Germinal center (tissue), 1 donor: ENCODE data around the gene IFIT1B.
"Not testable (repeated sequence)": the region's sequence is repeated elsewhere in the genome, so short reads cannot be mapped to it uniquely, and the experiment has no call there.

Source experiments
- DNase-seq: peaks from one replicate; pipeline ENCODE4 v3.0.0; 2012; ENCODE audit warnings: mixed read lengths, low spot score

IFIT1B gene

GRCh38 chr10:89348975-89349374 lies 28.9 kb upstream of the IFIT1B start:
- no peak for DNase-seq

GRCh38 chr10:89350631-89351315 lies 27.1 kb upstream of the IFIT1B start:
- DNase-seq, result not testable (repeated sequence)

GRCh38 chr10:89351412-89351779 lies 26.5 kb upstream of the IFIT1B start:
- DNase-seq, result no peak

DNA sequence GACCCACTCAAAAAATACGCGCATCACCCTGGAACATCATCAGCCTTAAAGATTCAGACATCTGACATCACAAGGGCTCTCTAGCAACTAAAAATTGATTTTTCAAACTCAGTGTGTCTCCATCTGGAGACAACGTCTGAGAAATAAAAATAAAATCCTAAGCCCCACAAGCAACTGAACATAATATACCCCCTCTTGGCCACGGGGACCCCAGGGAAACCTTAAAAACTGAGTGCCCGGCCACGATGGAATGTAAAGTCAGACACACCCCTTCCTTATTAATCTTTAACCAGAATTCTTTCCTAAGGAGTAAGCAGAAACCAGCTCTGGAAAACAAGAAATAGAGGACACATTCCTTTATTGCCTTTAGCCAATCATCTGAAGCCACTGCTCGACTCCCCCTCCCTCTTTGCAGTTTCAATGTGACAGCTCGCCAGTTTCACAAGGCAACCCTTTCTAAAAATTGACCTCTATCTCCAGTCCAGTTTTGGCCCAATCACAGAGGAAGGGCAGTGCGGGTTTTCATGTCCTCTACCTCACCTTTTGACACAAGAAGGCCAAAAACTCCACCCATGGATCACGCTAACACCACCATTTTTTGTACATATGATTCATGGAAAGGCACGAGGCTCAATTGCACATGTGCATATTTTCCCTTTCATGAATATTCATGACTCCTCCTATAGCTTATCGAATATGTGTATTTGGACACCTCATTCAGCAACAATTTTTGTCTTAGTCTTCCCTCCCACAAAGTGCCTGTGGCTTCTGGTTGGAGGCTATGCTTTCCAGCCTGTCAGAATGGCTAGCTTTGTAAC lies 25.9 kb upstream of the IFIT1B start:
- DNase-seq, result no peak

- no peak for DNase-seq
Measured at GRCh38 chr10:89352802-89353201, 25.1 kb upstream of the IFIT1B start.

GRCh38 chr10:89355394-89355931 lies 22.4 kb upstream of the IFIT1B start:
- DNase-seq, result no peak

GRCh38 chr10:89357096-89357495 lies 20.8 kb upstream of the IFIT1B start:
- no peak for DNase-seq

DNA sequence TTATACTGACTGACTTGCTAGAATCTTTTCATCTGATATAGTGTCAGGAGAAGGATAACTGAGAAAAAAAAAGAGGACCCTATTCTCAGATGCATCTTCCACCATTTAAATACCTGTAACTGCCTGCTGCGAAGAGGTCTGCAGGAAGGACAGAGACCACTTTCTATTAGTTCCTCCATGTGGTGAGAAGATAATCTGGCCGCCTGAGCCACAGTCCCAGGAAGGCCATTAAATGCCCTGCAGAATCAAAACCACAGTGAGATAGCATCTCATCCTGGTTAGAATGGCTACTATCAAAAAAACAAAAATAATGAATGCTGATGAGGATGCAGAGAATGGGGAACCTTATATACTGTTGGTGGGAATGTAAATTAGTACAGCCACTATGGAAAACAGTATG lies 19.9 kb upstream of the IFIT1B start:
- DNase-seq, result no peak

DNA sequence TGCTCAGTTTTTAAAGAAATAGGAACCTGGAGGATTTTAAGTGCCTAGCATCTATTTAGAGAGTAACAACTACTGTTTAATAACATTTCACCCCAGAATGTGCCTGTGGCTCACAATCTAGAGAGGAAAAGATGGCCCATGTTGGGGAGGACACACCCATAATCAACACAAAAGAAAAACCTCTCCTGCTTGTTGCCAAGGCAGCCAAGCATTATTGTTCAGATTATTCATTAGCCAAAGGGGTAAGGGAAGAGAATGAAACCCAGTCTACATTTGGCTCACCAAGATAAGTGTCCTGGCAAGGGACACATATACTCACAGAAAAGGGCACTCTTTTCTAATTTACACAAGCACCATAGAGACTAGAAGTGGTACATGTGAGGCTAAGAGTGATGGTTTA lies 17.7 kb upstream of the IFIT1B start:
- no peak for DNase-seq

GRCh38 chr10:89362929-89363328 lies 14.9 kb upstream of the IFIT1B start:
- DNase-seq, result no peak

DNA sequence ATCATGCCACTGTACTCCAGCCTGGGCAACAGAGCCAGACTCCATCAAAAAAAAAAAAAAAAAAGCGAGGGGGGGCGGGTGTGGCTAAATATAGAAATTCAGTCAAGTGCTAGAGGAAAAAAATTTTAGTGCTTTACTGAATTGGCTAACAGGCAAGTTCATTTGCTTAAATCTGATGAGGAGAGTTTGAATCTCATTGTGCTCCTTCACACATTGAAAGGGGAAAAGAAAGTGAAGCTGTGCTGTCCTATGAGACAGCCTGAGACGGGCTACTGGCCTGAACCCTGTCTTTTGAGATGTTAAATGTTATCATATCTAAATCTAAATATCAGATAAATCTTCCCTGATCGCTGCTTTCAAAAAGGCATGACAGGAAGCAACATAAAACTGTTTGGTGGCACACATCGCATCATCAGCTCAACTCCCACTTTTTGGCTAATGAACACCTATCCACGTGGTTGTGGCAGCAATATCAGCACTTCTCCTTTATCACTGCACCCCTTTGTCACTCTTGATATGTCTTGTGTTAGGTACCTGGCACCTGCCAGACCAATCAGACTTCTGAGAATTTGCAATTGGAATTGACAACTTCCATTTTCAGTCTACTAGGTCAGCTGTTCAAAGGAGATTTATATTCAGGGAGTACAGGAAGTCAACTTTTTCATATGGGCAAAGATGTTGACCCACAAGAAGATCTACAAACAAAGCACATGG lies 14.0 kb upstream of the IFIT1B start:
- no peak for DNase-seq

- DNase-seq, result no peak
Measured at GRCh38 chr10:89364531-89364930, 13.3 kb upstream of the IFIT1B start.

- DNase-seq, result no peak
Measured at GRCh38 chr10:89367529-89367928, 10.3 kb upstream of the IFIT1B start.

DNA sequence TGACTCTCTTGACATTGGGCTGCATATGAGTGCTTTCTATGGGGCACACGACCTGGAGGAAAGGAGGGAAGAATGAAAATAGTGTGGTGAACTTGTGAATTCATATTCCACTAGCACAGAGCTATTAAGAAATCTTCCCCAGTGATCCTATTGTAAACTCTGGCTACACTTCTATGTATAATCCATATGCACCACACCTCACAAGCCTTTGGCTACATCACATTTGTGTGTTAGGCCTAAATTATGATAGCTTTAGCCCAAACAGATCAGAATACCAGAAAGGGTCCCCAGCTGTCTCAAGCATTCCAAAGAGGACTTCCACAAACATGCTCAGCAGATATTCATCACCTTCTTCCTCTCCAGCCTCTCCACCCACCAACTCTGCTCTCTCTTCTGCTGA lies 9.7 kb upstream of the IFIT1B start:
- no peak for DNase-seq

- peak; percentile 22 for DNase-seq
Measured at GRCh38 chr10:89369156-89370105, 8.4 kb upstream of the IFIT1B start.

DNA sequence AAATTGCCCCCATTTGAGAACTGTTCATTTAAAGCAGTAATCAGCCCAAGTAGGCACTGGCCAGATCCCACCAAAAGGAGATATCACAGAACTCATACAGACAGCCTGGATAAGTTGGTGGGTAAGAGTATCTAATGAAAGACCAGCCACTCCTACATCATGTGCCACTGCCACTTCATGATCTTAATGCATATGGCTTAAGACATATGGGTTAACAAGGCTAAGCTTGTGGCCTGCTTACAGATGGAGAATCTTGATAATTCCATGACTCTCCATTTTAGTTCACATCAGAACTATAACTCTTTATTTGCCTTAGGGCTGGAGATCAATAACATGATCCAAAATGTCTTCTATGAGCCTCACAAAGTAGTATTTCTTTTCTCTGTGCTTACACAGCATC lies 6.8 kb upstream of the IFIT1B start:
- DNase-seq, result no peak

DNA sequence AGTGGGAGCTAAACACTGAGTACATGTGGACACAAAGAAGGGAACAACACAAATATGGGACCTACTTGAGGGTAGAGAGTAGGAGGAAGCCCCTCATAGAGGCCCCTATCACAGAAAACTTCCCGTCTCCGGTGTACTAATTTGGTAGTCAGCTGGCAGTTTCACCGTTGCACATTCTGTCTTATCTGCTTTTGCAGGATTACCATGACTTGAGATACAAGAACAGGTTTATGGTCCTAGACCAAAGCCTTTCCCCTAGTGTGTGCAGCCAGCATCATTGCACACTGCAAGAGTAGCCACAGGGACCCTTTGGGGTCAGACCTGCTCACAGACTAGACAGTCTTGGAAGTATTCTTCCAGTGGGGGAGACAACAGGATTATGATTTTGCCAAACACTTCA lies 5.9 kb upstream of the IFIT1B start:
- no peak for DNase-seq

- DNase-seq, result no peak
Measured at GRCh38 chr10:89373916-89374711, 3.7 kb upstream of the IFIT1B start.

DNA sequence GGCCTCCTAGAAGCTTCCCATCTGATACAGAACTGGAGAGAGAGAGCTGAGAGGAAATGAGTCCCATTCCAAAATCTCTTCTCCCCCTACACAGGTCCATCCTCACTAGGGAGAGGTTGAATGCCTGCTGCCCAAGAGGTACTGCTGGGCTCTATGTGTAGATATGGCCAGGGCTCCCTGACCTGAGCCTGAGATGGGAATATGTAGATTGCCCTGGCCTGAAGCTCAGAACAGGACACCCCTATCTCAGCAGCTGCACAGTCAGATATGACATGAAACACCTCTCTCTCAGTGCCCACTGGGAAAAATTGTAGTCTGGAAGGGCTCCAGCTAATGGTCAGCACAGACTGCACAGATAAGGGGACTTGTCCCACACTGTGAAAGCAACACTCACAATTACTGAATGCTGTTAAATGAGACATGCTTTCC lies 3.1 kb upstream of the IFIT1B start:
- DNase-seq, result no peak

DNA sequence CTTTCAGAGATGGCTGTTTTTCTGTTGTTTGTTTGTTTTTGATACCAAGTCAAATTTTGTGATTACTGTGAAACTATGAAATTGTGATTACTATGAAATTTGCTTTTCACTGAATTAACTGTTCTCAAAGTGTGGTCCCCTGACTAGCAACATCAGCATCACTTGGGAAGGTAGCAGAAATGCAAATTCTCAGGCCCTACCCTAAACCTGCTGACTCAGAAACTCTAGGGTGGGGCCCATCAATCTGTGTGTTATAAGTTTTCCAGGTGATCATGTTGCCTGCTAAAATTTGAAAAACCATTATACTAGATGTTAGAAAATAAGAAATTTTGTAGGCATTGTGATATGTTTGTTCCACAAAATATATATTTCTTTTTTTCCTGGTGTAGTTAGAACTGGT lies 1.2 kb downstream of the IFIT1B start:
- DNase-seq, result no peak

GRCh38 chr10:89382757-89383156 lies 4.9 kb downstream of the IFIT1B start:
- no peak for DNase-seq
